ENCODE measurements around the gene ITGA11.
A peak's percentile ranks its signal among the peaks of the same experiment; 100 is the strongest.
"Not testable (repeated sequence)": the region's sequence is repeated elsewhere in the genome, so short reads cannot be mapped to it uniquely, and the experiment has no call there.

The ITGA11 gene

DNA sequence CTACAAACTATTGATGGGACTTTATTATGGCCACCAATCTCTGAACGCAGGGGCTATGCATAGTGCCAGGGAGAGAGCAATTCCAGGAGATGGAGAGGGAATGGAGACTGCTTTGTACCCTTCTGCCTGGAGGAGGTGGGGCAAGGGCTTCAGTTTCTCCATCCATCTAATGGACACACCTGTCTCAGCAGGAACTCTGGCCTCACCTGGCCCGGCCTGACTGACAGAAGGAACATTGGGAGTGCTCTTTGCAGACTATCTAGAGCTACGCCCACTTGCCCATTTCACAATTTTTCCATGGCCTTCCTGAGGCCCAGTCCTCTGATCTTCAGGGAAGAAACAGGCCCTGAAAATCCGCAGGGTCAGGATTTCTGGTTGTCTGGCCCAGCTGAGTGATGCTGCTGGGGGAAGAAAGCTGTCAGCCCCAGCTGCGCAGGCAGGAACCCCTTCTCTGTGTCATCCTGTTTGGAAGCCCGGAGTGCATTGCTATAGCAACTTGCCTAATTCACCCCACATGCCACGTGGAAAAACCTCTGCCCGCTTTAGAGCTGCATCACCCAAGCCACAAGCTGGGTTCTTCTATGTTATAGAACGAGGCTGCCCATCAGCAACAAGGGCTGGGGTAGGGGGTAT lies 6.4 kb downstream of the ITGA11 start:
- DNase-seq (ENCODE audit: low spot score) = no peak

DNA sequence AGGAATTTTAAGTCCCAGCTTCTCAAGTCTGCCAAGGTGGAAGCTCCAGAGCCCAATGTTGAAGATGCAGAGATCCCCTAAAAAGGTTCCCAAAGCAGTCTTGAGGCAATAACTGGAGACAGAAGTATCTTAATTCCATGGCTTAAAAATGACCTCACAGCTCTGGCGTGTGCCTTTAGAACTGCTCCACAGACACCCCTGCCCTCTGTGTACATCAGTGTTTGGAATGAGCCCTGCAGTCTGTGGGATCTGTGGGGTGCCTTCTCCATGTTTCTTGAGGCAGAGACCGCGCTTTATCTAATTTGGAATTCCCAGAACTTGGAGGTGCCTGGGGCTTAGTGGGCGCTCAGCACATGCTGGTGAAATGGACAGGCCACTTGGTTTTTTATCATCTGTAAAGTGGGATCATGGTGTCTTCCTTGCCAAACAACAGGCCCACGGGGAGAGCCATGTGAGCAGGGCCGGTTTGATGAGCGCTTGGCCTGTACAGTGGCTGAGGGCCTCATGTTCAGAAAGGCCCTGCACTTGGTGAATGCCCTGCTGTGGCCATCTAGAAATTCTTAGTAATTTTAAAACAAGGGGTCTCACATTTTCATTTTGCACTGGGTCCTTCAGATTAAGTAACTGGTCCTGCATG lies 7.1 kb downstream of the ITGA11 start:
- no peak for DNase-seq (ENCODE audit: low spot score)

DNA sequence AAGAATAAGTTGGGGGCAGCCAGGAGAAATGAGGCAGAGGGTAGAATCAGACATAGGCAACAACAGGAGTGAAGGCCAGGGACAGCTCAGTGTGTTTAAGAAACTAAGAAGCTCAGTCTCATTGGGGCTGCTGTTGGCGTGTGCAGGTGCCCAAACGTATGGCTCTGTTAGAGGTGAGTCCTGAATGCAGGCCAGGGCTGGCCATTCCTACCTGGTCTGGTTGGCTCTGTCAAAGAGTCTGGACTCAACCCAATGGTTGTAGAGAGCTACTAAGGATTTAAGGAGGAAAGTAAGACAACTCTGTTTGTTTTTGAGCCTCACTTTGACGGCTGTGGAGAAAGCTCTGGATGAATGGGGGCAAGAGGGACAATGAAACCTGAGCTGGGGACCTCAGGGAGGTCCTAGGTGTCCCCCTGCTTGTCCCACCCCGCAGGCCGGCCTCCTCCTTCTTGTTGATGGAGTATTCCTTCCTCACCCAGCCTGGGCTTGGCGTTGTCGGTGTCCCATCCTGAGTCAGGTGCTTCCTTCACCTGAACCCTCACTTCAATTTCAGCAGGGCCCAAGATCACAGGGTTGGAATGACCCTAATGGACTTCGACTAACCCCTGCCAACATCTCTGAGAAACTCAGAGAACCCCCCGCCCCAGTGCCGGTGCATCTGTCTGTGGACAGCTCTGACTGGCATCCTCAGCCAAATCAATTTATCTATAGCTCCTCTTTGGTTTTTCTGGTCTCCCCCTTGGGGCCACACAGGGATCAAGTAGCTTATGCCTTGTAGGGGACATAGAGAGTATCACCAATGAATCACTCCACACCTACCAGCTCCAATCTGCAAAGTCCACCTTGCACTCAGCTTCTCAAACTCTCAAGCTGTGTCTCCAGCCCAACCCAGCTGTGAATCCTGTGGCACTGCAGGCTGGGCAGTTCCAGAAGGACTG lies 8.3 kb downstream of the ITGA11 start:
- DNase-seq (ENCODE audit: low spot score) = no peak

DNA sequence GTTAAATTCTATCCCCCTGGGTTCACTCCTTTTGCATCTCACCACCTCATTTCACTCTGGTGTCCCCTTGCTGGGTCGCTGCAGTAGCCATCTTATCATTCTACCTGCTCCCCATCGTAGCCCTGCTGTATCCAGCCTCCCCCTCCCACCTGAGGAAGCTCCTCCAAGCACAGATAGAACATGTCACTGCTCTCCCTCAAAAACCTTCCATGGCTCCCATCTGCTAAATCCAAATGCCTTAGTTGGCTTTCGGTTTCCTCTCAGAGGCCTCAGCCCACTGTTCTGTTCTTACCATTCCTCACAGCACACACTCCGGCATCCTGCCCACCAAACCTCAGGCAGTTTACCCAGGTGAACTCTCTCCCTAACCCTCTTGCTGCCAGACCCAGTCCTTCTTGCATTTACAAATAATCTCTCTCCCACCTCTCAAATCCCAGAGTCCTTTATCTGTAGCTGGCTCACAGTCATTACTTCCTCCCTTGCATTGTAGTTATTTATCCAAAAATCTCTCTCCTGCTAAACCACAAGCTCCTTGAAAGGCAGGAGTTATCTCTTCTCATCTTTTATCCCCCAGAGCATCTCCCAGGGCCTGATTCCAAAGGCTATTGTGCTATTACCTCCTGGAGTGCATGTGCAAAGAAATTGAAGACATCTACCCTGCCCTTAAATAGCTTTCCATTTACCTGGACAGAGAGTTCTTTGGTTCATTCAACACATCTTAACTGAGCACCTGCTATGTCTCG lies 9.4 kb downstream of the ITGA11 start:
- DNase-seq (ENCODE audit: low spot score) = not testable (repeated sequence)

DNA sequence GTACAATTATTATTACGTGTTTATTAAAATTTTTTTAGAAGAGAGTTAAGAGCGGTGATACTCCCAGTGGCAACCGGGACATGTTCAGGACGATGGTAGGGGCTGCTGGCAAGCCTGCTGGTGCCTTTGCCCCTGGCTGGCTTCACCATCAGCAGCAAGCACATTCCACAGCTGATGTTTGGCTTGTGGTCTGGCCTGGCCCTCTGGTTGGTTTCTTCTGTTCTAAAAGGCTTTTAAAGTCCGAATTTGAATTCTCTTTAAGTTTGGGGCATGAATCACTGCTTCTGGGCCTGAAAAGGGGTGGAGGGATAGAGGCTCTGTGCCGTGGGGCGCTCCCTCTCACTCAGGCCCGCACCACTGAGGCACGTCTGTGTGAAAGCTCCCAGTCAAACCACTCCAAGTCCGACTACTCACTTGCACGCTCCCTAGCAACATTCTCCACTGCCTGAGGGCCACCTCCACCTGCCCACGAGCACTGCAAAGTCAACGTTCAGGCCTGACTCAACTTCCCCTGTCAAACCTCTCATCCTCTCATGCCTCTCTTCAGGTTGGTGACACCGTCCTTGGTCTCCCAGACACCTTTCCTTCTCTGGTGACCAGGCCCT lies 10.1 kb downstream of the ITGA11 start:
- DNase-seq (ENCODE audit: low spot score) = no peak

DNA sequence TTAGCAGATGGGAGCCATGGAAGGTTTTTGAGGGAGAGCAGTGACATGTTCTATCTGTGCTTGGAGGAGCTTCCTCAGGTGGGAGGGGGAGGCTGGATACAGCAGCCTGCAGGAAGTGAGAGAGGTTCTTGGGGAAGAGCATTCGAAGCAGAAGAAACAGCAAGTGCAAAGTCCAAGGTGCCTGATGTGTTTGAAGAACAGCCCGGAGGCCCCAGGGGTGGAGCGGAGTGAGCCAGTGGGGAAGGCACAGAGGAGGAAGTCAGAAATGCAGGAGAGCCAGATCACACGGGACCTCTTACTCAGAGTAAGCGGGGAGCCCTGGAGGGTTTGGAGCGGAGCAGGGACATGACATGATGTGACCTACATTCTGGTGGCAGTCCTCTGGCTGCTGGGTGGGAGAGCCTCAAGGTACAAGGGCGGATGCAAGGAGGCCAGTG lies 10.8 kb downstream of the ITGA11 start:
- peak; percentile 79 for DNase-seq (ENCODE audit: low spot score)

DNA sequence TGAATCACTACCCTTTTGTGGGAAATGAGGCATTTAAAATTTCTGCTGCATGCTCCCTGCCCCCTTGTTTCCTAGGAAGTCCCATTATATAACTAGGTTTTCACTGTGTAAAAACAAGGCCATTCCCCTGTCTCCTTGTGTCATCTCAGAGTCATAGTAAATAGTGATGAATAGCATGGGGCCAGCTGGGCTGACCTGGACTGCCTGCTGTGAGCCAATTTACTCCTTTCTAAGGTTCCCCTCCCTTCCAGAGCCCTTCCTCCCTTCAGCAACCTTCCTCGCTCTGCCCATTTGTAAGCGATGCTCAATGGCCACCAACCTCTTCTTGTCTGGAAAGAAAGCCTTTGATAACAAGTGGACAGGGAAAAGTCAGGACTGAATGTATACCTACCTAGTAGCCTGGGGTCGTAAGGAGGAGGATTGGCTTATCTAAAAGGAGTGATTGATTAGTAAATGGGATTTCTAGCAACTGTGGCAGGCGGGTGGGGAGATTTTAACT lies 11.7 kb downstream of the ITGA11 start:
- DNase-seq (ENCODE audit: low spot score) = no peak

DNA sequence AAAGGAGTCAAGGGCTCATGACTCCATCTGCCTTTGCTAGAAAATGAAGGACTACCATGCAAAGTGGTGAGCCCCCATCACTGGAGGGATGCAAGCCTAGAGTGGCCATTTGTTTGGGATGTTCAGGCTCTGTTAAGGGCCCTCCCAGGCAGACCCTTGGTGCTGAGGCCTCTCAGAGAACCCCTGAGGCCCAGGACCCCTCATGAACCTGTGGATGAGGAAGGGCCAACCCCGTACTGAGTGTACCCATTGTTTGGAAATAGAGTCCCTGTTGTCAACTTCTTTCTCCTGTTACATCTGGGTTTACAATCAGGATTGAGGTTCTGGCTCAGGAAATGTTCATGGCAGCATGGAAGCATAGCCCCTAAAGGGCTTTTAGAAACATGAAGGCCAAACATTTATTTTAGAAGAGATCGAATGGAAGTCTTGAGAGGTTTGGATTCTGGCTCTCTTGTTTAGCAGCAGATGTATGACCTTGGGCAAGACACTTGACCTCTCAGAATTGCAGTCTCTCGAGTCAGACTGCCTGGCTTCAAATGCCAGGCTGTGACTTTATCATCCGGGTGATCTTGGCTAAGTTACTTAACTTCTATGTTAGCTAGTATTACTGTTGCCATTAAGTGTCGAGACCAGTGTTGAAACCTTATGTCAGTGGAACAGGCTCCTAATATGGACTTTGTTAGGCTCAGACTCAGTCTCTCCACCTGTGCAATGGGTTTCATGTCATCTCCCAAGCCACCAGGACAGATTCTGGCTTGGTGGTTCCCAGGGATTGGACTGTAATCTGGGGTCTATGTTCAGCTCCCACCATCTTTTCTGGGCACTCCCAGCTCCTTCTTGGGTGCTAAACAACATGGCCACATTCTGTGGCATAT lies 12.4 kb downstream of the ITGA11 start:
- no peak for DNase-seq (ENCODE audit: low spot score)

DNA sequence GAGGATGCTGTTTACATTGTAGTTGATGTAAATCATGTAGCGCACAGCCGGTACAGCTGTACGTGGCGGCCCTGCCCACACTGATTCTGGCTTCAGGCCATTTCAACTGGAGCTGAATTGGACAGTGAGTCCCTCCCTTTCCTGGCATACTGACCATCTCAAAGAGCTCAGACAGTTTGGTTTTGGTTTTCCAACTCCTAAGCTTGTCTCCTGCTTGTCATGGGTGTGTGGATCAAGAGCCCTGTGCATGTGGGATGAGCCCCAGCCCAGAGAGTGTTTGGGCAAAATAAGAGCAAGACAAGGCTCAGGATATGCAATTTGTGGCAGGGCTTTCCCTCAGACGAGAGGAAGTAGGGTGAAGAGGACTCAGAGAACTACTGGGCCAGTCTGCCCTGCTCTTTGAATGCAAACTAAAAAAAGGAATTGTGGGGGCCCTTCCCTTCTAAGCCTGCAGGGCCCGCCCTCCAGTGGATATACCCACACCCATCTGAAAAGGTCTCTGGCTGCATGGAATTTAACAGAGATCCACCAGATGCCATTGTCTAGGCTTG lies 13.3 kb downstream of the ITGA11 start:
- DNase-seq (ENCODE audit: low spot score) = no peak

DNA sequence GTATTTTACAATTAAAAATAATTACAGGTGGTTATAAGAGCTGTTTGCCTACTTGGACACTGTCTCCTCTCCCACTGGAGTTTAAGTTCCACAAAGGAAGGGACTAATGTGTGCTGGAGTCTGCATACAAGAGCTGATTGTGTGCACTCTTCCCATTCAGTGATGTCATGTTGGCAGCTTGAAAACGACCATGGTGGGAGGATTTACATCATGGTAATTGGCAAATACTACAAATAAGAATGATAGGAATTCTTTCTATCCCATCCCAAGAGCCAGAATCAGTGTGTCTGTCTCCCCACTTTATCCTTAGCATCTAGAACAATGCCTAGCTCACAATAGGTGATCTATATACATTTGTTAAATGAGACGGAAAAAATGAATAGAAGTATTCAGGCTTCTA lies 14.1 kb downstream of the ITGA11 start:
- DNase-seq (ENCODE audit: low spot score) = no peak

DNA sequence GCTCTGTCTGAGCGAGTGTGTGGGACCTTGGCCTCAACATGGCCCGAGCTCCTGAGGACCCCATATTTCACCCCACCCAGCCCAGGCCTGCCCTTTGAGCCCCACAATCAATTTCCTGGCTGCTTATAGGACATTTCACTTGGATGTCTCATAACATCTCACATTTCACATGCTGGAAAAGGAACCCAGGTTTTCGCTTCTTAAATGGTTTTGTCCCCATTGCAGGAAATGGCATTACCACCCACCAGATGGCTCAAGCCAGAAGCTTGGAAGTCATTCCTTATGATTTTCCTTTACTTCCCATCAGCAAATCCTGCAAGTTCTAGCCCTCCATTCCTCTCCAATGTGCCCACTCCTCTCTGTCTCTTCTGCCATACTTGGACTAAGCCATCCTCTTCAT lies 14.9 kb downstream of the ITGA11 start:
- no peak for DNase-seq (ENCODE audit: low spot score)

DNA sequence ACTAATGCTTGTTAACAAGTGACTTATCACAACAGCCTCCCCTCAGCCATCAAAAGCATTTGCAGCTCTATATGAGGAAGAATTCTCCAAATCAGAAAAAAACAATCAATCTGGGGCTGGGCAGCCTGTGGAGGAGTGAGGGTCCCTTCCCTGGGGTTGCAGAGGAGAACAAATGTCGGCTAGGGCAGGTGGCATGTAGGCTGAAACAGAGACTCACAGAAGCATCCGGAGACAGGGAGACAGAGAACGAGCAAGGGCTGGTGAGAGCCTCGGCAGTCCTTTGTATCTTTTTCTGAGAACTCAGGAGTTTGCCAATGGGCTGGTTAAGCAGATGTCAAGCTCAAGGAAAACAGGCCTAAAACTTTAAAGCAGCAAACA lies 15.8 kb downstream of the ITGA11 start:
- no peak for DNase-seq (ENCODE audit: low spot score)

DNA sequence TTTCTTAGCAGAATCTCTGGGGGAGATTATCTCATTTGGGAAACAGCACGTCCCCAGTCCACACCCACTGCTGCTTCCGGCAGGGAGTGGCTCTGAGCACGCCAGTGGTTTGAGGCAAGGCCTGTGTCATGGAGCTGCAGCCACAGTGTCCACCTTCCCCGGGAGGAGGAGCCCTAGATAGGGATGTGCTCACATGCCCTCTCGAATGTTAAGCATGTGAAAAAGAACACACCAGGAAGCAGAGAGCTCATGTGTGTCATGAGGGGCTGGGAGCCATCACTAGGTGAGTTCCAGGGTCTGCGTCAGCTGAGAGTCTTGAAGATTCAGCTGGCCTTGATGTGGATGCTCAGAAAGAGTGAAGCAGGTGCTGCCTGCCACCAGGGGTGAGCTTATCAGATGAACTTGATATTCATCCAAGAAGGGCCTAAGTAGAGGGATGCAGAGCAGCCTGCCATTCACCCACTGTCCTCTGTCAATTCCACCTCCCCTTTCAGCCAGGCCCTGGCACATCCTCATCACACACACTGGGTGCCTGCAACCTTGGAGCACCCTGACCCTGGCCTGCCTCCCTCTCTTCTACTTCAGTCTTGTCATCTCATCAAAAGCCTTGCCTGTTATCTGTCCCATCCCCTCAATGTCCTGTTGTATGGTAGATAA lies 16.3 kb downstream of the ITGA11 start:
- no peak for DNase-seq (ENCODE audit: low spot score)

DNA sequence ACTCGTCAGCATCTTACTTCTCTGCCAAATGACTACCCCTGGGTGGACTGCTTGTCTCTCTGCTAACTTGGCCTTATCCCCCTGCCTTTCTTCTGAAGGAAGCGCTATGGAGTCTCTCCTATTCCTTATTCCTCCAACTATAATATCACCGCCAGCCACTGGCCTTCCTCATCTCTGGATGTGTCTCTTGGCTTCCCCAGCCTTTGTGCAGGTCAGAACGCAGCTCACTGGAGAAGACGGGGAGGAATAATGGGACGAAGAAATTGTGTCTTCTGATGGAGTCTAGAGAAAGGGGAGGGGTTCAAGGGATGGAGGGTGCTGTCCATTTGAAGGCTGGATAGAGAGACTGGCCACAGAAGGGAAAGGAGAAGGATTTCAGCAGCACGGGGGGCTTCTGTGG lies 16.9 kb downstream of the ITGA11 start:
- DNase-seq (ENCODE audit: low spot score) = no peak

DNA sequence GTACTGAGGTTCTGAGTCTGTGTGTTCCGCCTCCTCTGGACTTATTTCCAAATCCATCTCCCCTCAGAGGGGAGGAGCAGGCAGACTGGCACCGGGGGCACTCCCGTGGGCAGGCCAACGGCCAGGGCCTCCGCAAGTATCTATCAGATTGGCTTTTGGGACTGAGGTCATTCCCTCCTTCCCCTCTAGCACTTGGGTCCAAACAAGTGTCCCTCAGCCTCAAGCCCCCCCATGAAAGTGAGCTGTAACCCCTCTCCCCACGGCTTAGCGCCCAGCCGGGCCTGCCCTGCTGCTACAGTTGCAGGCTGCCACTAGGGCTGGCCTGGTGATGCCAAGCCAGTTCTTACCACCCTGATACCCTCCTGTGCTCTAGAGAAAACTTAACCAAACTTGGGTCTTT lies 17.4 kb downstream of the ITGA11 start:
- no peak for DNase-seq (ENCODE audit: low spot score)

DNA sequence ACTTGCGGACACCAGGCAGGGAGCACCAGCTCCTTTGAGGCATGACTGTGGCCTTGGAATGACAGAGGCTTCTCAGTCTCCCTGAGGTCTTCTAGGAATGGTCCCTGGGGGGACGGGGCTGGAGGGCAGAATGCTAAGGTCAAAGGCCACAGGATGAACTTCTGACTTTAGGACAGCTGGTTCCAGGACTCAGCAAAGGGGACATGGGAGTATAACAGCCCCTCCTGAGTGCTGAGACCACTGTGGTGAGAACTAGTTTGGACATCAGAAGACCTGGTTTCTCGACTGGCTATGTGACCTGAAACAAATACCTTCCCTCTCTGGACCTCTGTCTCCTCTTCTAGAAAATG lies 17.8 kb downstream of the ITGA11 start:
- no peak for DNase-seq (ENCODE audit: low spot score)

DNA sequence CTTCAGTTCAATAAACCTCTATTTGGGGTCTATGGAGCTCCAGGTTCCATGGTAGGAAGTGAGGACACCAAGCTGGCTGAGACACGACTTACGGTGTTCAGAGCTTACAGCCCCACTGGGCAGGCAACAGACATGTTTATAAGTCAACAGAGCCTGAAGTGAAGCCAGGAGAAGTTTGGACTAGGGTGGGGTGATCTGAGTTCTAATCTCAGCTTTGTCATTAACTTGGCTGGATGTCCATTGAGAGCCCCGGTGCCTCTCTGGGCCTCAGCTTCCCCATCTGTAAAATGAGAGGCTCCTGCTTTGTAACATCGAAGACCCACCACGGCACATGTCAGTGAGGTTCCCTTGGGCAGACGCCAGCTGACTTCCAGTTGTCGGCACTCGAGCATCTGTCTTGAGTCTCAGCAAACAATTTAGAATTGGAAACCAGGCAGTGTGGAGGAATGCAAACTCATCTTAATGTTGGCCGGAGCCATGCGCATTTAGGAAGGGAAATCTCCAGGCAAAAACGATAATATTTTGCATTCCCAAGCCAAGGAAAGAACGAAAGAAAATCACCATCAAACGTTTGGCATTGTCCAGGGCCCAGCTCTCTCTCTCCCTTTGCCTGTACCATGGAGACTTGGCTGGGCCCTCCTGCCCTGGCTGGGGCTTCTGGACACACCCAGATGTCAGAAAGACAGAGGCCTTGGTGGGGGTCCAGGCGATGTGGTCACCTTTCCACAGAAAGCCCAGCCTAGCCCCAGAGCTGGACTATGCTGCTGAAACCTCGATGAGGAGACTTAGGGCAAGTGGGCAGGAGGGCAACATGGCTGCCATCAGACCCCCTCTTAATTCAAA lies 18.4 kb downstream of the ITGA11 start:
- no peak for DNase-seq (ENCODE audit: low spot score)

DNA sequence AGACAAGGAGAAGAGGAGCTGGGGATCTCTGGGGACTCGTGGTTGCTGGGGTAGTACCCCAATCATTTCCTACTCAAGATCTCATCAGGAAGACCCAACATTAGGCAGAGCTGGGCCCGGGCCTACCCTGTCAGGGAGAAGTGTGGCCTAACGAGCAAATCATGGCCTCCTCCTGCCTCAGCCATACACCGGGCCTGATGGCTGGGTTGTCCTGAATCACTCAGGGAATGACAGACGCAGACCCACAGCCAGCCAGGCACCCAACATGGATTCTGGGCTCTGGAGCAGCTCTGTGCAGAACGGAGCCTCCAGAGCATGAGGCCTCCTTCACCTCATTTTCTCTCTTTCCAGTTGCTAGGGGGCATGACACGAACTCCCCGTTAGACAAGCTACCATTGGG lies 19.7 kb downstream of the ITGA11 start:
- DNase-seq (ENCODE audit: low spot score) = no peak

DNA sequence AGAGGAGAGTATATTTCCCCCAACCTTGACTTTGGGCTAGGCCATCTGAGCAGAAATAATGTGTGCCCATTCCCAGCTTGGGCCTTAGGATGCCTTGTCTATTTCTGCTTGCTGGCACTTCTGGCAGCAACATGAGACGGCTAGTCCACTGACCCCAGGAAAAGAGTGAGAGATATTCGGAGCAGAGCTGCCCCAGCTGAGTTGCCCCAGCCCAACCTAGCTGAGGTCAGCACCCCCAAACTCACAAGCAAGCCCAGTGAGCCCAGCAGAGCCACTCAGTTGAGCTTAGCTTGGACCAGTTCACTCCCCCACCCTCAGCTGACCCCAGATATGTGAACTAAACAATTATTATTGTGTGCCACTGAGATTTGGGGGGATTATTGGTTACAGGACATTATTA lies 20.2 kb downstream of the ITGA11 start:
- no peak for DNase-seq (ENCODE audit: low spot score)

All from LoVo (cell line).